ENCODE measurements around the gene ZMYND19.
"Not testable (repeated sequence)": the region's sequence is repeated elsewhere in the genome, so short reads cannot be mapped to it uniquely, and the experiment has no call there.

Gene ZMYND19

DNA sequence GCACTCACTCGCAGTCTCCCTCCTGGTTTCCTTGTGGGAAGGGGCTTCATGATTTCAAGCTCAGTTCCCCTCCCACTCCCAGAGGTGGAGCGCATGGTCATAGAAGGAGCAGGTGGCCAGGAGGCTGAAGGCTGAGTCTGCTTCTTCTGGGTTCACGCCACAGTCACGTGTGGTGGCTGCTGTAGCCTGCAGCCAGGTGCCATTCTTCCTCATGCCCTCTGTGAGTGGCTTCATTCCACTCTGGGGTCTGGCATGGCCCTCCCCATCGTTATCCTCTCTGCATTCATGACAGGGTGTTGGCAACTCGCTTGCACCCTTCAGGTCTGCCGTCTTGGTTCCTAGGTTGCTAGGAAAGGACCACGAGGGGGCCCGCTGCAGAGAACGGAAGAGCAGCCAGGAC, 35.1 kb downstream of the ZMYND19 start:
- DNase-seq (ENCODE audit: low read depth) = no peak

DNA sequence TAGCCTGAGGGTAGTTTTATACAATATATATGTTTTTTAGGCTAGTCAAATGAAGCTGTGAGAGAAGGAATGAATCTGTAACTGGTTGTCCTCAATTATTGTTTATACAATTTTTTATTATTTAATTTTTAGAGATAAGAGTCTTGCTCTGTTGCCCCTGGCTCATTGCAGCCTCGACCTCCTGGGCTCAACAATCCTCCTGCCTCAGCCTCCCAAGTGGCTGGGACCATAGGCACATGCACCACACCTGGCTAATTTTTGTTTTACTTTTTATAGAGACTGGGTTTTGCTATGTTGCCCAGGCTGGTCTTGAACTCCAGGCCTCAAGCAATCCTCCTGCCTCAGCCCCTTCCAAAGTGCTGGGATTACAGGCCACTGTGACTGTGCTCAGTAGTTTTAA, 36.0 kb downstream of the ZMYND19 start:
- no peak for DNase-seq (ENCODE audit: low read depth)

DNA sequence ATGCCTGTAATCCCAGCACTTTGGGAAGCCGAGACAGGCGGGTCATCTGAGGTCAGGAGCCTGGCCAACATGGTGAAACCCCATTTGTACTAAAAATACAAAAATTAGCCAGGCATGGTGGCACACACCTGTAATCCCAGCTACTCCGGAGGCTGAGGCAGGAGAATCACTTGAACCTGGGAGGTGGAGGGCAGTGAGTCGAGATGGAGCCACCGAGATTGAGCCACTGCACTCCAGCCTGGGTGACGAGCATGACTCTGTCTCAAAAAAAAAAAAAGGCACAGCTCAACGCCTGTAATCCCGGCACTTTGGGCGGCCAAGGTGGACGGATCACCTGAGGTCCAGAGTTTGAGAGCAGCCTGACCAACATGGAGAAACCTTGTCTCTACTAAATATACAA, 36.7 kb downstream of the ZMYND19 start:
- not testable (repeated sequence) for DNase-seq (ENCODE audit: low read depth)

DNA sequence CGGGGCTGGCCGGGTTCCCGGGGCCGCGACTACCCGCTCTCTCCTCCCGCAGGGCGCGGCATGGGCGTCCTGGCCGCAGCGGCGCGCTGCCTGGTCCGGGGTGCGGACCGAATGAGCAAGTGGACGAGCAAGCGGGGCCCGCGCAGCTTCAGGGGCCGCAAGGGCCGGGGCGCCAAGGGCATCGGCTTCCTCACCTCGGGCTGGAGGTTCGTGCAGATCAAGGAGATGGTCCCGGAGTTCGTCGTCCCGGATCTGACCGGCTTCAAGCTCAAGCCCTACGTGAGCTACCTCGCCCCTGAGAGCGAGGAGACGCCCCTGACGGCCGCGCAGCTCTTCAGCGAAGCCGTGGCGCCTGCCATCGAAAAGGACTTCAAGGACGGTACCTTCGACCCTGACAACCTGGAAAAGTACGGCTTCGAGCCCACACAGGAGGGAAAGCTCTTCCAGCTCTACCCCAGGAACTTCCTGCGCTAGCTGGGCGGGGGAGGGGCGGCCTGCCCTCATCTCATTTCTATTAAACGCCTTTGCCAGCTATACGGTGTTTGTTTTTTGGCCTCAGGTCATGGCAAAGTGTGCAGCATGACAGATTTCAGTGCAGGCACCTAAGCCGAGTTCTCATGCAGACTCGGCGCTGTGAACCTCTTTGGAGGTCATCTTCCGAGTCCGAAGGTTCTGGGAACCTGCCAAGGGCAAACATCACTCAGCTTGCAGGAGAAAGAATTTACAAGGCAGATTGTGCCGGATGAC, 38.1 kb downstream of the ZMYND19 start:
- DNase-seq (ENCODE audit: low read depth) = no peak

GRCh38 chr9:137551264-137552021, 38.9 kb downstream of the ZMYND19 start, which contains the start of gene MRPL41:
MRPL41 (plus strand) TSS chr9:137551879; CDS start chr9:137552082, 203 bp downstream.
- peak; percentile 79 for DNase-seq (ENCODE audit: low read depth)

- DNase-seq (ENCODE audit: low read depth) = not testable (repeated sequence)
Measured at GRCh38 chr9:137550958-137551263, 39.4 kb downstream of the ZMYND19 start.

GRCh38 chr9:137550231-137550621, 40.1 kb downstream of the ZMYND19 start, which contains the start of gene PNPLA7:
PNPLA7 (minus strand) TSS chr9:137550402; CDS start chr9:137550197, 205 bp downstream.
- no peak for DNase-seq (ENCODE audit: low read depth)

GRCh38 chr9:137547687-137548543, 42.4 kb downstream of the ZMYND19 start:
- DNase-seq (ENCODE audit: low read depth) = no peak

DNA sequence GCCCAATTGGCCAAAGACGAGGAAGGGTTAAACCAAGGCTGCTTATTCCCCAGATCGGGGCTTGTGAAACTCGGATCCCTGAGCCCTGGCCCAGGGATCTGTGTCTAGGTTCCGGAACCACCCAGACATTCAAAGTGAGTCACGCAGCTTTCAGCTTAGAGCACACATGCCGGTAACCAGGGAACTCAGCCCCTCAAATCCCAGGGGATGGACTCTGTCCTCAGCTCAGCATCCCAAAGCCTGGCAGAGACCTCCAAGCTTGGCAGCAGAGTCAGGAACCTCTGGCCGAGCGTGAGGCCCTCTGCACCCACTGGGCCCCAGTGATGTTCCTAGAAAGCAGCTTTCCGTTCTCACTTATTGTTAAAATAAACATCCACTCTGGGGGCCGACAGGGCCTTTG, 45.2 kb downstream of the ZMYND19 start:
- no peak for DNase-seq (ENCODE audit: low read depth)

- no peak for DNase-seq (ENCODE audit: low read depth)
Measured at GRCh38 chr9:137544176-137544760, 46.0 kb downstream of the ZMYND19 start.

- DNase-seq (ENCODE audit: low read depth) = no peak
Measured at GRCh38 chr9:137543237-137543963, 46.9 kb downstream of the ZMYND19 start.

DNA sequence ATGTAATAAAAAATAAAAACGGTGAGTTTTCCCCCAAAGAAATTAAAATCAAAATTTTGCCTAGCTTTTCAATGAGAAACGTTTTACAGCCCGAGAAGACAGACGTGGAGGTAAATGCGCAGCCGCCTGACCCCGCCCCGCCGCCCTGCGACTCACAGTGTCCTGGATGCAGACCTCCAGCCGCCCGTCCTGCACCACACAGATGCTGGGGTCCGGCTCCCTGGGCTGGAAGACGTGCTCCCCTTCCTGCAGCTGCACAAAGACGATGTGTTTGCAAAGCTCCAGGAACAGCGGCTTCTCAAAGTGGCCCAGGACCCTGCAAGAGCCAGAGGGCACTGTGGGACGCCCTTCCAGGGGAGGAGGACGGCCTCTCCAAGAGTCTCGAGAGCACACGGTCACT, 47.8 kb downstream of the ZMYND19 start:
- DNase-seq (ENCODE audit: low read depth) = no peak

- no peak for DNase-seq (ENCODE audit: low read depth)
Measured at GRCh38 chr9:137540536-137540935, 49.8 kb downstream of the ZMYND19 start.

GRCh38 chr9:137538058-137538457, 52.3 kb downstream of the ZMYND19 start:
- no peak for DNase-seq (ENCODE audit: low read depth)

DNA sequence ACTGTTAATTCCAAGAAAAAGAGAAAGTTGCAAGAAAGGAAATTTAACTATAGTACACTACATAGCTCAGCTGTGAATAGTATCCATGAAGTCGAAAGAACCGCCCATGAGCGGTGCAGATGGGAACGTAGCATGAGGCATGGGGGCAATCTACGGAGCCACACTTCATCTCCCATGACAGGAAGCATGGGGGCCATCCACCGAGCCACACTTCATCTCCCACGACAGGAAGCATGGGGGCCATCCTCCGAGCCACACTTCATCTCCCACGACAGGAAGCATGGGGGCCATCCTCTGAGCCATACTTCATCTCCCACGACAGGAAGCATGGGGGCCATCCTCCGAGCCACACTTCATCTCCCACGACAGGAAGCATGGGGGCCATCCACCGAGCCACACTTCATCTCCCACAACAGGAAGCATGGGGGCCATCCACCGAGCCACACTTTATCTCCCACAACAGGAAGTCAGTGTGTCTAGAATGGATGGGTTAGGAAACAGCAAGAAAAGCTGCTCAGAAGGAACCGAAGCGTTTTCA, 53.6 kb downstream of the ZMYND19 start:
- not testable (repeated sequence) for DNase-seq (ENCODE audit: low read depth)

GRCh38 chr9:137535120-137535428, 55.2 kb downstream of the ZMYND19 start:
- no peak for DNase-seq (ENCODE audit: low read depth)

- no peak for DNase-seq (ENCODE audit: low read depth)
Measured at GRCh38 chr9:137534256-137535119, 55.8 kb downstream of the ZMYND19 start.

DNA sequence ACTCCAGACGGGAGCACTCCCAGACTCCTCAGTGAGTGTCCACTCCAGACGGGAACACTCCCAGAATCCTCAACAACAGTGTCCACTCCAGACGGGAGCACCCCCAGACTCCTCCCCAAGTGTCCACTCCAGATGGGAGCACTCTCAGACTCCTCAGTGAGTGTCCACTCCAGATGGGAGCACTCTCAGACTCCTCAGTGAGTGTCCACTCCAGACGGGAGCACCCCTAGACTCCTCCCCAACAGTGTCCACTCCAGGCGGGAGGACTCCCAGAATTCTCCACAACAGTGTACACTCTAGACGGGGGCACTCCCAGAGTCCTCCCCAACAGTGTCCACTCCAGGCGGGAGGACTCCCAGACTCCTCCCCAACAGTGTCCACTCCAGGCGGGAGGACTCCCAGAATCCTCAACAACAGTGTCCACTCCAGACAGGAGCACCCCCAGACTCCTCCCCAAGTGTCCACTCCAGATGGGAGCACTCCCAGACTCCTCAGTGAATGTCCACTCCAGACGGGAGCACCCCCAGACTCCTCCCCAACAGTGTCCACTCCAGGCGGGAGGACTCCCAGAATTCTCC, 57.3 kb downstream of the ZMYND19 start:
- DNase-seq (ENCODE audit: low read depth) = not testable (repeated sequence)
